ENCODE results near the gene PROSER3. TPM values are rescaled to one million over a fixed set of nuclear protein-coding genes. Genes with fewer than 3 reads are reported as not detected.

PROSER3 gene
- total and polyA plus RNA-seq, 2 of the 13 experiments (the other 11 are each of a cell fraction or from before 2014, with no cell fraction given): 5.1 to 5.7 TPM

DNA sequence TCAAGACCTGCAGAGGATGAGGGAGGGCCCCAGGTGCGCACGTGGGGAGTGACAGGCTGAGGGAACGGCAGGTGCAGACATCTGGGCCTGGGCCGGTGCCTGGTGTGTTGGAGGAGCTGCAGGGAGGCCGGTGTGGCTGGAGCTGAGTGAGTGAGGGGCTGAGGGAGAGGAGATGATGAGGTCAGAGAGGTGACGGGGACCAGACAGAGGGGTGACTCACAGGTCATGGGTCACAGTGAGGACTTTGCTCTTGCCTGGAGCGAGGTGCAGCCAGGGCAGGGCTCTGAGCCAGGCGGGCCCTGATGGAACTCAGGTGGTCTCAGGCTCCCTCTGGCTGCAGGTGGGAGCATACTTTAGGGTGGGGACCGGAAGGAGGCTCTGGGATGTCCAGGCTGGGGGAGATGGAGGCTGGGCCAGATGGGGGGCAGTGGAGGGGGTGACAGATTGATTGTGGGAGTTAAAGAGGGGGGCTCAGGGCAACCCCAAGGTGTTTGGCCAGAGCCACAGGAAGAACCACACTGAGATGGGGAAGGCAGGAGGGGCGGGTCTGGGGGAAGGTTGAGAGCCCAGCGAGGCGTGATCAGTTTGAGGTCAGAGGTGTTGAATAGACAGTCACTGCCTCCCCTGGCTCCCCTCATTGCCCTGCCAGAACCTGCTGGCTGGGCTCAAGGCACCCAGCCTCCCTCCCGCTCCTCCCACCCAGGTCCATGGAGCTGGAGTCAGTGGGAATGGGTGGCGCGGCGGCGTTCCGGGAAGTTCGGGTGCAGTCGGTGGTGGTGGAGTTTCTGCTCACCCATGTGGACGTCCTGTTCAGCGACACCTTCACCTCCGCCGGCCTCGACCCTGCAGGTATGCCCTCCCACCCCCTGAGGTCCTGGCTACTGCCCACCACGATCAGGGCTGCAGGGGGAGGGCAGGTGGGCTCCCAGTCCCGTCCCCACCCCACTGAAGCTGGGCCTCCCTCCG lies 25.8 kb downstream of the PROSER3 start (continued):
- TF ChIP-seq, protein P1, sequence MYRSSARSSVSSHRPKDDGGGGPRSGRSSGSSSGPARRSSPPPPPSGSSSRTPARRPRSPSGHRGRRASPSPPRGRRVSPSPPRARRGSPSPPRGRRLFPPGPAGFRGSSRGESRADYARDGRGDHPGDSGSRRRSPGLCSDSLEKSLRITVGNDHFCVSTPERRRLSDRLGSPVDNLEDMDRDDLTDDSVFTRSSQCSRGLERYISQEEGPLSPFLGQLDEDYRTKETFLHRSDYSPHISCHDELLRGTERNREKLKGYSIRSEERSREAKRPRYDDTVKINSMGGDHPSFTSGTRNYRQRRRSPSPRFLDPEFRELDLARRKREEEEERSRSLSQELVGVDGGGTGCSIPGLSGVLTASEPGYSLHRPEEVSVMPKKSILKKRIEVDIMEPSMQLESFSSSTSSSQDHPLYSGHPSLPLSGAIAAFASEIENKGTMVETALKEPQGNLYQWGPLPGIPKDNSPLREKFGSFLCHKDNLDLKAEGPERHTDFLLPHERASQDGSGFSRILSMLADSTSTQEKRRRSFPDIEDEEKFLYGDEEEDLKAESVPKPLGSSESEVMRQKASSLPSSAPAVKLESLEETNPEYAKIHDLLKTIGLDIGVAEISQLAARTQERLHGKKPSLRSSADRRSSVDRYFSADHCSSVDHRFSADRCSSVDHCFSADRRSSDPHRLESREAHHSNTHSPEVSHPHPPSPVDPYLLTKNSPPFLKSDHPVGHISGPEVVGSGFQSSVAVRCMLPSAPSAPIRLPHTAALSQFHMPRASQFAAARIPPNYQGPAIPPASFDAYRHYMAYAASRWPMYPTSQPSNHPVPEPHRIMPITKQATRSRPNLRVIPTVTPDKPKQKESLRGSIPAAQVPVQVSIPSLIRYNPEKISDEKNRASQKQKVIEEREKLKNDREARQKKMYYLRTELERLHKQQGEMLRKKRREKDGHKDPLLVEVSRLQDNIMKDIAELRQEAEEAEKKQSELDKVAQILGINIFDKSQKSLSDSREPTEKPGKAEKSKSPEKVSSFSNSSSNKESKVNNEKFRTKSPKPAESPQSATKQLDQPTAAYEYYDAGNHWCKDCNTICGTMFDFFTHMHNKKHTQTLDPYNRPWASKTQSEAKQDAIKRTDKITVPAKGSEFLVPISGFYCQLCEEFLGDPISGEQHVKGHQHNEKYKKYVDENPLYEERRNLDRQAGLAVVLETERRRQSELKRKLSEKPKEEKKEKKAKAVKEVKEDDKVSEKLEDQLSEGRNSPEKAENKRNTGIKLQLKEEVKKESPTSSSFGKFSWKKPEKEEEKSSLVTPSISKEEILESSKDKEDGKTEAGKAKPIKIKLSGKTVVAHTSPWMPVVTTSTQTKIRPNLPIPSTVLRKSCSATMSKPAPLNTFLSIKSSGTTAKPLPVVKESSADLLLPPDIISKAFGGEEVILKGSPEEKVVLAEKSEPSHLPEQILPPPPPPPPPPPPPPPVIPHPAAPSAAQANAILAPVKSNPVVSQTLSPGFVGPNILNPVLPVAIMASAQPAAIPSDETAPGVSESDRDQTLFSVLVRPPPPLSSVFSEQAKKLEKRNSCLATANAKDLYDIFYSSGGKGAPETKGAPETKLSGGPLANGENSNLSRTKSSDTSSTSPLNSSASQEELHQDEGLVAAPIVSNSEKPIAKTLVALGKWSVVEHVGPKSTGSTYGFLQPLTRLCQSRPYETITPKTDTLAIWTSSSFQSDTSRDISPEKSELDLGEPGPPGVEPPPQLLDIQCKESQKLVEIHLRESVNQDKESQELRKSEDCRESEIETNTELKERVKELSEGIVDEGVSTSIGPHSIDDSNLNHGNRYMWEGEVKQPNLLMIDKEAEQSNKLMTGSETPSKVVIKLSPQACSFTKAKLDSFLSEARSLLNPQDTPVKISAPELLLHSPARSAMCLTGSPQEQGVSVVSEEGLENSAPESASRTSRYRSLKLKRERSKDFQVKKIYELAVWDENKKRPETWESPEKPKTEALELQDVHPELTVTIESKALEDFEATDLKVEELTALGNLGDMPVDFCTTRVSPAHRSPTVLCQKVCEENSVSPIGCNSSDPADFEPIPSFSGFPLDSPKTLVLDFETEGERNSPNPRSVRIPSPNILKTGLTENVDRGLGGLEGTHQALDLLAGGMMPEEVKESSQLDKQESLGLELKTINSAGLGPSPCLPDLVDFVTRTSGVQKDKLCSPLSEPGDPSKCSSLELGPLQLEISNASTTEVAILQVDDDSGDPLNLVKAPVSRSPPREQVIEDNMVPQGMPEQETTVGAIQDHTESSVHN (CRISPR knock-in tag; IDR thresholded peaks at IDR 0.05): no peak
- TF ChIP-seq XBP1 (CRISPR knock-in tag; IDR thresholded peaks at IDR 0.05): no peak
- no peak for TF ChIP-seq ZNF382 (CRISPR knock-in tag; IDR thresholded peaks at IDR 0.05; ENCODE audit: borderline replicate concordance)
- TF ChIP-seq TMF1 (CRISPR knock-in tag; IDR thresholded peaks at IDR 0.05; ENCODE audit: low read depth): no peak
- TF ChIP-seq ZNF7 (CRISPR knock-in tag; IDR thresholded peaks at IDR 0.05): no peak
- no peak for TF ChIP-seq HMG20A (CRISPR knock-in tag; IDR thresholded peaks at IDR 0.05; ENCODE audit: borderline replicate concordance)
- TF ChIP-seq, protein P2, sequence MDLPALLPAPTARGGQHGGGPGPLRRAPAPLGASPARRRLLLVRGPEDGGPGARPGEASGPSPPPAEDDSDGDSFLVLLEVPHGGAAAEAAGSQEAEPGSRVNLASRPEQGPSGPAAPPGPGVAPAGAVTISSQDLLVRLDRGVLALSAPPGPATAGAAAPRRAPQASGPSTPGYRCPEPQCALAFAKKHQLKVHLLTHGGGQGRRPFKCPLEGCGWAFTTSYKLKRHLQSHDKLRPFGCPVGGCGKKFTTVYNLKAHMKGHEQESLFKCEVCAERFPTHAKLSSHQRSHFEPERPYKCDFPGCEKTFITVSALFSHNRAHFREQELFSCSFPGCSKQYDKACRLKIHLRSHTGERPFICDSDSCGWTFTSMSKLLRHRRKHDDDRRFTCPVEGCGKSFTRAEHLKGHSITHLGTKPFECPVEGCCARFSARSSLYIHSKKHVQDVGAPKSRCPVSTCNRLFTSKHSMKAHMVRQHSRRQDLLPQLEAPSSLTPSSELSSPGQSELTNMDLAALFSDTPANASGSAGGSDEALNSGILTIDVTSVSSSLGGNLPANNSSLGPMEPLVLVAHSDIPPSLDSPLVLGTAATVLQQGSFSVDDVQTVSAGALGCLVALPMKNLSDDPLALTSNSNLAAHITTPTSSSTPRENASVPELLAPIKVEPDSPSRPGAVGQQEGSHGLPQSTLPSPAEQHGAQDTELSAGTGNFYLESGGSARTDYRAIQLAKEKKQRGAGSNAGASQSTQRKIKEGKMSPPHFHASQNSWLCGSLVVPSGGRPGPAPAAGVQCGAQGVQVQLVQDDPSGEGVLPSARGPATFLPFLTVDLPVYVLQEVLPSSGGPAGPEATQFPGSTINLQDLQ (CRISPR knock-in tag; IDR thresholded peaks at IDR 0.05): no peak
- TF ChIP-seq ZNF577 (CRISPR knock-in tag; IDR thresholded peaks at IDR 0.05; ENCODE audit: borderline replicate concordance, low read depth): no peak
- no peak for TF ChIP-seq ZBTB3 (CRISPR knock-in tag; IDR thresholded peaks at IDR 0.05; ENCODE audit: borderline replicate concordance, low read depth)
- TF ChIP-seq JARID2 (CRISPR knock-in tag; IDR thresholded peaks at IDR 0.05; ENCODE audit: insufficient replicate concordance): no peak
- TF ChIP-seq FOSL1 (CRISPR knock-in tag; IDR thresholded peaks at IDR 0.05; ENCODE audit: borderline replicate concordance): peak; percentile 40; the same call in 1 of the 2 replicates
- no peak for TF ChIP-seq RBM22 (optimal IDR thresholded peaks at IDR 0.05; ENCODE audit: low read length)
- no peak for TF ChIP-seq SMAD1 (CRISPR knock-in tag; IDR thresholded peaks at IDR 0.05; ENCODE audit: borderline replicate concordance, low read depth)
- no peak for TF ChIP-seq RFX5 (IDR thresholded peaks at IDR 0.05; ENCODE audit: low read depth, low read length)
- TF ChIP-seq, protein P3, sequence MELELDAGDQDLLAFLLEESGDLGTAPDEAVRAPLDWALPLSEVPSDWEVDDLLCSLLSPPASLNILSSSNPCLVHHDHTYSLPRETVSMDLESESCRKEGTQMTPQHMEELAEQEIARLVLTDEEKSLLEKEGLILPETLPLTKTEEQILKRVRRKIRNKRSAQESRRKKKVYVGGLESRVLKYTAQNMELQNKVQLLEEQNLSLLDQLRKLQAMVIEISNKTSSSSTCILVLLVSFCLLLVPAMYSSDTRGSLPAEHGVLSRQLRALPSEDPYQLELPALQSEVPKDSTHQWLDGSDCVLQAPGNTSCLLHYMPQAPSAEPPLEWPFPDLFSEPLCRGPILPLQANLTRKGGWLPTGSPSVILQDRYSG (CRISPR knock-in tag; IDR thresholded peaks at IDR 0.05): no peak
- peak; percentile 13; the same call in 1 of the 2 replicates for TF ChIP-seq HOXA3 (CRISPR knock-in tag; IDR thresholded peaks at IDR 0.05)

Measured in HepG2 (cell line).